Fibroblast of the aortic adventitia (primary cell): ENCODE measurements around the gene PPARD. TPM values are rescaled to one million over a fixed set of nuclear protein-coding genes. Genes with fewer than 3 reads are reported as not detected.
"Not testable (repeated sequence)": the region's sequence is repeated elsewhere in the genome, so short reads cannot be mapped to it uniquely, and the experiment has no call there.

Experiments used
- DNase-seq: peaks from one replicate; pipeline ENCODE4 v3.0.0-alpha.2; 2010; ENCODE audit warnings: low read depth
- H3K4me3 ChIP-seq: 2 replicates; pipeline ENCODE4 v1.5.1; 2011; ENCODE audit warnings: low read depth, mild to moderate bottlenecking, control low read depth, low read length, moderate library complexity
- total RNA-seq: library from RNA; depleted of rRNA; stranded (reverse); fragments of >200 nt; gene quantifications from 2 replicates; pipeline ENCODE4 v1.2.3, GENCODE V29; 2012; ENCODE audit warnings: low replicate concordance
- TF ChIP-seq, protein P1 (sequence below): IDR thresholded peaks from 2 replicates; pipeline ENCODE4 v1.5.1; 2011; ENCODE audit warnings: mild to moderate bottlenecking, low read length, control low read depth, inconsistent platforms; ENCODE audit not compliant: insufficient read depth

PPARD gene
- total RNA-seq, 1 donor = 10.4 TPM

- TF ChIP-seq, protein P1, sequence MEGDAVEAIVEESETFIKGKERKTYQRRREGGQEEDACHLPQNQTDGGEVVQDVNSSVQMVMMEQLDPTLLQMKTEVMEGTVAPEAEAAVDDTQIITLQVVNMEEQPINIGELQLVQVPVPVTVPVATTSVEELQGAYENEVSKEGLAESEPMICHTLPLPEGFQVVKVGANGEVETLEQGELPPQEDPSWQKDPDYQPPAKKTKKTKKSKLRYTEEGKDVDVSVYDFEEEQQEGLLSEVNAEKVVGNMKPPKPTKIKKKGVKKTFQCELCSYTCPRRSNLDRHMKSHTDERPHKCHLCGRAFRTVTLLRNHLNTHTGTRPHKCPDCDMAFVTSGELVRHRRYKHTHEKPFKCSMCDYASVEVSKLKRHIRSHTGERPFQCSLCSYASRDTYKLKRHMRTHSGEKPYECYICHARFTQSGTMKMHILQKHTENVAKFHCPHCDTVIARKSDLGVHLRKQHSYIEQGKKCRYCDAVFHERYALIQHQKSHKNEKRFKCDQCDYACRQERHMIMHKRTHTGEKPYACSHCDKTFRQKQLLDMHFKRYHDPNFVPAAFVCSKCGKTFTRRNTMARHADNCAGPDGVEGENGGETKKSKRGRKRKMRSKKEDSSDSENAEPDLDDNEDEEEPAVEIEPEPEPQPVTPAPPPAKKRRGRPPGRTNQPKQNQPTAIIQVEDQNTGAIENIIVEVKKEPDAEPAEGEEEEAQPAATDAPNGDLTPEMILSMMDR = peak; percentile 85
- H3K4me3 ChIP-seq = no peak overlapping the region
- peak; percentile 58 for DNase-seq
Measured at GRCh38 chr6:35327349-35328027, 14.9 kb upstream of the PPARD start.

GRCh38 chr6:35328108-35328723, 14.1 kb upstream of the PPARD start:
- no peak for DNase-seq
- TF ChIP-seq, protein P1 = no peak
- no peak overlapping the region for H3K4me3 ChIP-seq

DNA sequence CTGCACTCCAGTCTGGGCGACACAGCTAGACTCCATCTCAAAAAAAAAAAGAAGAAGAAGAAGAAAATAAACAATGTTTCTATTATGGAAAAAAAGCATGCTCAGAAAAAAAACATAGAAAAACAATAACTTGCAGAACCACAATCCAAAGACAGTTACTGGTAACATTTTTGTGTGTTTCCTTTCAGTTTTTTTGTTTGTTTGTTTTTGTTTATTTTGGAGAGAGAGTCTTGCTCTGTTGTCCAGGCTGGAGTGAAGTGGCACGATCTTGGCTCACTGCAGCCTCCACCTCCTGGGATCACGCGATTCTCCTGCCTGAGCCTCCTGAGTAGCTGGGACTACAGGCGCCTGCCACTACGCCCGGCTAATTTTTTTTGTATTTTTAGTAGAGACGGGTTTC, 13.4 kb upstream of the PPARD start:
- DNase-seq, H3K4me3 ChIP-seq: not testable (repeated sequence)

GRCh38 chr6:35330541-35331119, 11.7 kb upstream of the PPARD start:
- no peak for DNase-seq
- H3K4me3 ChIP-seq = no peak overlapping the region
- TF ChIP-seq, protein P1 = no peak

GRCh38 chr6:35332074-35332887, 10.1 kb upstream of the PPARD start:
- DNase-seq, H3K4me3 ChIP-seq: not testable (repeated sequence)

DNA sequence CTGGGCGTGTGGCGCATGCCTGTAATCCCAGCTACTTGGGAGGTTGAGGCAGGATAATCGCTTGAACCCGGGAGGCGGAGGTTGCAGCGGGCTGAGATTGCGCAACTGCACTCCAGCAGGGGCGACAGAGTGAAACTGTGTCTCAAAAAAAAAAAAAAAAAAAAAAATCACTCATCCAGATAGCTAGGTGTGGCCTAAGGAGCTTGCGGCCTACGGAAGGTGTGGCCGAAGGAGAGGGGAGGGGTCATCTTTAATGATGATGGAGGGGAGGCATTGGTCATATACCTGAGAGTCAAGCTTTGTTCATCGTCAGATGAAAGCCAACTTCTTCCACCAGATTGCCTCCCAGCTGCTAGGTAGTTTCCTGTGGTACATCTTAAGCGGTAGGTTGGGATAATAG, 801 bp upstream of the PPARD start:
- TF ChIP-seq, protein P1 = no peak
- no peak overlapping the region for H3K4me3 ChIP-seq
- DNase-seq = no peak

DNA sequence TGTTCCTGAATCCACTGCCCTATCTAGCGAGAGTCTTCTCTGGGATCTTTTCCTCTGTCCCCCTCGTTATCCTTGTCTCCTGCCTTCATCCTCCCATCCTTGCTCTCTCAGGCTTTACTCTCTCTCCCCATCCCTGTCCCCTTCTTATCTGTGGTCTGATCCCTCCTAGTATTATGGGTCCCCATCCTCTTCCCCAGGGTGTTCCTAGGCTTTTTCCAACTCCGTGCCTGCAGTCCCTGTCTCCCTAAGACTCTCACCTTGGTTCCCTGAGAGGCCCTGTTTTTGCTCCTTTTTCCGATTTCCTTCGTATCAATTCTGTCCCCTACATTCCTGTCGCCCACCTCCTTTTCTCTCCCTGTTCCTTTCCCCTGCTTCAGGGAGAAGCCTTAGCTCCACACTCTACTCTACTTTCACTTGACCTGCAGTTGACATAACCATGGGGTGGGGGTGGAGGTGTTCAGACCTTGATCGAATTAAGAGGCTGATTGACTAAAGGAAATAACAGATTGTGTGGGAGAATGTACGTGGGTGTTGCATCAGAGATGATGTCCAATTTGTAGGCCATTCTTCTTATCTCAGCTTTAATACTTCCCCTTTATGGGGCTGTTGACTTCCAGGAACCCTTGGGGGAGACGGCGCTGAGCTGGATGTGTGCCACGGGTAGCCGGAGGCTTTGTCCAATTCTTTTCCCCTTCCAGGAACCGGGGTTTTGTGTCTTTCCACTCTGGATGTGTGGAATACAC, 905 bp downstream of the PPARD start:
- TF ChIP-seq, protein P1 = no peak
- peak overlapping the region; percentile 91 for H3K4me3 ChIP-seq
- DNase-seq = peak; percentile 81
